GM21529 (cell line): Measurements from ENCODE around the gene DDRGK1.

ENCODE experiments used
- ATAC-seq: cut with Tn5 transposase; IDR thresholded peaks from one replicate; pipeline ENCODE4 v1.9.1; 2021; ENCODE audit not compliant: unreplicated experiment

DDRGK1 gene

GRCh38 chr20:3235666-3236324 lies 31.3 kb upstream of the DDRGK1 start:
- ATAC-seq, result no peak

GRCh38 chr20:3233991-3234498 lies 29.6 kb upstream of the DDRGK1 start:
- ATAC-seq, result no peak

- no peak for ATAC-seq
Measured at GRCh38 chr20:3233131-3233990, 28.9 kb upstream of the DDRGK1 start.

- no peak for ATAC-seq
Measured at GRCh38 chr20:3231889-3232588, 27.6 kb upstream of the DDRGK1 start.

GRCh38 chr20:3231116-3231515 lies 26.6 kb upstream of the DDRGK1 start:
- no peak for ATAC-seq

GRCh38 chr20:3229798-3230197 lies 25.3 kb upstream of the DDRGK1 start:
- no peak for ATAC-seq

- ATAC-seq, result no peak
Measured at GRCh38 chr20:3229158-3229557, 24.7 kb upstream of the DDRGK1 start.

GRCh38 chr20:3228750-3229032 lies 24.2 kb upstream of the DDRGK1 start:
- ATAC-seq, result no peak

- ATAC-seq, result no peak
Measured at GRCh38 chr20:3227936-3228749, 23.7 kb upstream of the DDRGK1 start.

- no peak for ATAC-seq
Measured at GRCh38 chr20:3227506-3227905, 23.0 kb upstream of the DDRGK1 start.

GRCh38 chr20:3226864-3227263 lies 22.4 kb upstream of the DDRGK1 start:
- ATAC-seq, result no peak

- no peak for ATAC-seq
Measured at GRCh38 chr20:3226093-3226492, 21.6 kb upstream of the DDRGK1 start.

GRCh38 chr20:3224681-3225421 lies 20.4 kb upstream of the DDRGK1 start:
- no peak for ATAC-seq

- ATAC-seq, result no peak
Measured at GRCh38 chr20:3223994-3224680, 19.7 kb upstream of the DDRGK1 start.

GRCh38 chr20:3223651-3223993 lies 19.1 kb upstream of the DDRGK1 start:
- no peak for ATAC-seq

GRCh38 chr20:3222635-3223600 lies 18.4 kb upstream of the DDRGK1 start:
- no peak for ATAC-seq

GRCh38 chr20:3221398-3222226 lies 17.1 kb upstream of the DDRGK1 start:
- no peak for ATAC-seq
